ENCODE results near the gene KIAA2012. TPM values are rescaled to one million over a fixed set of nuclear protein-coding genes. Genes with fewer than 3 reads are reported as not detected.

KIAA2012 gene
- total RNA-seq, 1 donor from 2014 or later, result not detected

GRCh38 chr2:202056611-202057010 is 16.4 kb upstream of the KIAA2012 start:
- no peaks in the 10 kb centered on the region for H3K9me3 Mint-ChIP-seq (ENCODE audit: unreplicated experiment)
- H3K4me1 Mint-ChIP-seq (ENCODE audit: low read depth, unreplicated experiment), result no peaks in the 10 kb centered on the region
- H3K27ac Mint-ChIP-seq (ENCODE audit: unreplicated experiment), result no peak overlapping the region
- no peaks in the 10 kb centered on the region for H3K36me3 Mint-ChIP-seq (ENCODE audit: unreplicated experiment)
- peaks cover 2% of the 10 kb centered on the region for H3K27me3 Mint-ChIP-seq (ENCODE audit: unreplicated experiment)
- no peak overlapping the region for H3K4me3 Mint-ChIP-seq (ENCODE audit: unreplicated experiment)
- TF ChIP-seq, protein P1, sequence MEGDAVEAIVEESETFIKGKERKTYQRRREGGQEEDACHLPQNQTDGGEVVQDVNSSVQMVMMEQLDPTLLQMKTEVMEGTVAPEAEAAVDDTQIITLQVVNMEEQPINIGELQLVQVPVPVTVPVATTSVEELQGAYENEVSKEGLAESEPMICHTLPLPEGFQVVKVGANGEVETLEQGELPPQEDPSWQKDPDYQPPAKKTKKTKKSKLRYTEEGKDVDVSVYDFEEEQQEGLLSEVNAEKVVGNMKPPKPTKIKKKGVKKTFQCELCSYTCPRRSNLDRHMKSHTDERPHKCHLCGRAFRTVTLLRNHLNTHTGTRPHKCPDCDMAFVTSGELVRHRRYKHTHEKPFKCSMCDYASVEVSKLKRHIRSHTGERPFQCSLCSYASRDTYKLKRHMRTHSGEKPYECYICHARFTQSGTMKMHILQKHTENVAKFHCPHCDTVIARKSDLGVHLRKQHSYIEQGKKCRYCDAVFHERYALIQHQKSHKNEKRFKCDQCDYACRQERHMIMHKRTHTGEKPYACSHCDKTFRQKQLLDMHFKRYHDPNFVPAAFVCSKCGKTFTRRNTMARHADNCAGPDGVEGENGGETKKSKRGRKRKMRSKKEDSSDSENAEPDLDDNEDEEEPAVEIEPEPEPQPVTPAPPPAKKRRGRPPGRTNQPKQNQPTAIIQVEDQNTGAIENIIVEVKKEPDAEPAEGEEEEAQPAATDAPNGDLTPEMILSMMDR (IDR thresholded peaks at IDR 0.05; ENCODE audit: partially characterized antibody, unreplicated experiment), result no peak
- no peak for DNase-seq

GRCh38 chr2:202060218-202060617 is 12.8 kb upstream of the KIAA2012 start:
- Mint-ChIP-seq H3K4me1 (ENCODE audit: low read depth, unreplicated experiment) (peaks cover 9% of the 10 kb centered on the region), H3K4me3 (ENCODE audit: unreplicated experiment) (no peak overlapping the region), H3K36me3 (ENCODE audit: unreplicated experiment) (no peaks in the 10 kb centered on the region), H3K27ac (ENCODE audit: unreplicated experiment) (no peak overlapping the region), H3K9me3 (ENCODE audit: unreplicated experiment) (no peaks in the 10 kb centered on the region), H3K27me3 (ENCODE audit: unreplicated experiment) (no peaks in the 10 kb centered on the region)
- TF ChIP-seq, protein P1 (IDR thresholded peaks at IDR 0.05; ENCODE audit: partially characterized antibody, unreplicated experiment), result peak; percentile 49
- no peak for DNase-seq

DNA sequence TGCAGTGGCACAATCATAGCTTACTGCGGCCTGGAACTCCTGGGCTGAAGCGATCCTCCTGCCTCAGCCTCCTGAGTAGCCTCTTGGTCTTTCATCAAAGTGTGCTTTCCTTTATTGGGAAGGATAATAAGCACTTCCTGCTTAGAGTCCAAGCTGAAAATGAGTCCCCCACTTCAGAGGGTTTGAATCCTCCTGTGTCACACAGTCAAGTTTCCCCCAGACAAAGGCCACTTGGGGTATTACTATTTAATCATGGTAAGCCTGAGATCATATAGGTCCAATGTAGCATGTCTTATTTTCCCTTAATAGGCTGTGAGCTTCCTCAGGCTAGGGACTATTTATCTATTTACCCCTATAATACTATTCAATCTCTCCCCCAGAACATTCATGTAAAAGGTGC is 11.4 kb upstream of the KIAA2012 start:
- no peak for DNase-seq
- TF ChIP-seq, protein P1 (IDR thresholded peaks at IDR 0.05; ENCODE audit: partially characterized antibody, unreplicated experiment), result no peak
- no peaks in the 10 kb centered on the region for H3K27me3 Mint-ChIP-seq (ENCODE audit: unreplicated experiment)
- no peaks in the 10 kb centered on the region for H3K36me3 Mint-ChIP-seq (ENCODE audit: unreplicated experiment)
- H3K4me3 Mint-ChIP-seq (ENCODE audit: unreplicated experiment), result no peak overlapping the region
- peaks cover 9% of the 10 kb centered on the region for H3K4me1 Mint-ChIP-seq (ENCODE audit: low read depth, unreplicated experiment)
- H3K27ac Mint-ChIP-seq (ENCODE audit: unreplicated experiment), result no peak overlapping the region
- no peaks in the 10 kb centered on the region for H3K9me3 Mint-ChIP-seq (ENCODE audit: unreplicated experiment)

GRCh38 chr2:202064171-202064880 is 8.7 kb upstream of the KIAA2012 start:
- H3K4me3 Mint-ChIP-seq (ENCODE audit: unreplicated experiment), result no peak overlapping the region
- H3K4me1 Mint-ChIP-seq (ENCODE audit: low read depth, unreplicated experiment), result peaks cover 9% of the 10 kb centered on the region
- H3K9me3 Mint-ChIP-seq (ENCODE audit: unreplicated experiment), result no peaks in the 10 kb centered on the region
- peak overlapping the region; percentile 72 for H3K27ac Mint-ChIP-seq (ENCODE audit: unreplicated experiment)
- H3K36me3 Mint-ChIP-seq (ENCODE audit: unreplicated experiment), result no peaks in the 10 kb centered on the region
- TF ChIP-seq, protein P1 (IDR thresholded peaks at IDR 0.05; ENCODE audit: partially characterized antibody, unreplicated experiment), result no peak
- no peak for DNase-seq
- no peaks in the 10 kb centered on the region for H3K27me3 Mint-ChIP-seq (ENCODE audit: unreplicated experiment)

- no peaks in the 10 kb centered on the region for H3K9me3 Mint-ChIP-seq (ENCODE audit: unreplicated experiment)
- no peak overlapping the region for H3K27ac Mint-ChIP-seq (ENCODE audit: unreplicated experiment)
- H3K36me3 Mint-ChIP-seq (ENCODE audit: unreplicated experiment), result no peaks in the 10 kb centered on the region
- peaks cover 9% of the 10 kb centered on the region for H3K4me1 Mint-ChIP-seq (ENCODE audit: low read depth, unreplicated experiment)
- TF ChIP-seq, protein P1 (IDR thresholded peaks at IDR 0.05; ENCODE audit: partially characterized antibody, unreplicated experiment), result no peak
- H3K4me3 Mint-ChIP-seq (ENCODE audit: unreplicated experiment), result no peak overlapping the region
- H3K27me3 Mint-ChIP-seq (ENCODE audit: unreplicated experiment), result no peaks in the 10 kb centered on the region
- no peak for DNase-seq
Observed at GRCh38 chr2:202064881-202065230, 8.2 kb upstream of the KIAA2012 start.

Data from glutamatergic neuron (in vitro differentiated cells).